Measurements from ENCODE around the gene FLT1.

DNA sequence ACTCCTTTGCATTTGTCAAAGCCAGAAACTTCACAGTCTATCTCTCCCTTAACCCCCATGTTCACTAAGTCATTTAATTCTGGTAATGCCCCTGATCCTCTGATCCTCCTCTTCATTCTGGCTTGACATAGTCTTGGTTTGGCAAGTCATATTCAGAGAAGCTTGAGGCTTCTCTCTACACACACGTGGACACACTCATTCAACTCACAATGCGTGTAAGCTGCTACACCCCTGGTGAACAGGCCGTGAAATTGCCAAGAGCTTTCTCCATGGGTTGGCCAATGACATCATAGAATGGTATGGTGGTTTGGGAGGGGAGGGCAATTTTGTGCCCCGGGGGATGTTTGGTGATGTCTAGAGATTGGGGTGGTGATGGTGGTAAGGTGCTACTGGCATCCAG is 47.9 kb upstream of the FLT1 start:
- TF ChIP-seq, protein P1, sequence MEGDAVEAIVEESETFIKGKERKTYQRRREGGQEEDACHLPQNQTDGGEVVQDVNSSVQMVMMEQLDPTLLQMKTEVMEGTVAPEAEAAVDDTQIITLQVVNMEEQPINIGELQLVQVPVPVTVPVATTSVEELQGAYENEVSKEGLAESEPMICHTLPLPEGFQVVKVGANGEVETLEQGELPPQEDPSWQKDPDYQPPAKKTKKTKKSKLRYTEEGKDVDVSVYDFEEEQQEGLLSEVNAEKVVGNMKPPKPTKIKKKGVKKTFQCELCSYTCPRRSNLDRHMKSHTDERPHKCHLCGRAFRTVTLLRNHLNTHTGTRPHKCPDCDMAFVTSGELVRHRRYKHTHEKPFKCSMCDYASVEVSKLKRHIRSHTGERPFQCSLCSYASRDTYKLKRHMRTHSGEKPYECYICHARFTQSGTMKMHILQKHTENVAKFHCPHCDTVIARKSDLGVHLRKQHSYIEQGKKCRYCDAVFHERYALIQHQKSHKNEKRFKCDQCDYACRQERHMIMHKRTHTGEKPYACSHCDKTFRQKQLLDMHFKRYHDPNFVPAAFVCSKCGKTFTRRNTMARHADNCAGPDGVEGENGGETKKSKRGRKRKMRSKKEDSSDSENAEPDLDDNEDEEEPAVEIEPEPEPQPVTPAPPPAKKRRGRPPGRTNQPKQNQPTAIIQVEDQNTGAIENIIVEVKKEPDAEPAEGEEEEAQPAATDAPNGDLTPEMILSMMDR (IDR thresholded peaks at IDR 0.05): no peak
- no peak for TF ChIP-seq POLR2A (IDR thresholded peaks at IDR 0.05)
- TF ChIP-seq POLR2AphosphoS5 (IDR thresholded peaks at IDR 0.05): no peak

Measured in breast epithelium (tissue), 3 donors.